GM12892 (cell line): ENCODE measurements around the gene ATG16L2.
"Not testable (repeated sequence)": the region's sequence is repeated elsewhere in the genome, so short reads cannot be mapped to it uniquely, and the experiment has no call there.

Source experiments
- DNase-seq: peaks from one replicate; pipeline ENCODE4 v3.0.0; 2011; ENCODE audit not compliant: insufficient read length
- FAIRE-seq: peaks from 2 replicates; lab custom pipeline; 2011; peaks lifted over from hg19 to GRCh38; lab: Jason Lieb, UNC
- POLR2A ChIP-seq: IDR thresholded peaks from 2 replicates; pipeline ENCODE4 v1.6.1; 2011; ENCODE audit warnings: low read depth, low read length, control low read depth
- POLR2AphosphoS5 ChIP-seq: IDR thresholded peaks from 2 replicates; pipeline ENCODE4 v1.6.1; 2011; ENCODE audit warnings: low read depth, low read length, control low read depth
- TAF1 ChIP-seq: IDR thresholded peaks from 2 replicates; pipeline ENCODE4 v1.6.1; 2011; ENCODE audit warnings: low read depth, mild to moderate bottlenecking, control low read depth, low read length, borderline replicate concordance

Gene ATG16L2

DNA sequence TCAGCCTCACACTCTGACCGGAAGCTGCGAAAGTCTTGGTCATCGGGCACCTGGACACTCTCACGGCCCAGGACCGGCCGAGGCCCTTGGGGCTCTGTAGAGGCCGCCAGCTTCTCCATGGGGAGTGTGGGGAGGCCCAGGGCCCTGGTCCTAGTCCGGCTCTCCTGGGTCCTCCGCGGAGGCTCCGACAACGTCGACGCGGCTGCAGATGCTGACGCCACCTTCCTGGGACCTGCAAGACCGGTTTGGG, 33.2 kb upstream of the ATG16L2 start:
- DNase-seq (no peak), FAIRE-seq (no peak)
- TF ChIP-seq POLR2A: no peak
- no peak for TF ChIP-seq POLR2AphosphoS5
- no peak for TF ChIP-seq TAF1

- FAIRE-seq (peak; percentile 54), DNase-seq (peak; percentile 88)
- no peak for TF ChIP-seq POLR2AphosphoS5
- no peak for TF ChIP-seq TAF1
- TF ChIP-seq POLR2A: no peak
Measured at GRCh38 chr11:72781313-72782080, 32.7 kb upstream of the ATG16L2 start.

- DNase-seq (no peak), FAIRE-seq (peak; percentile 81)
- TF ChIP-seq TAF1 (no peak), POLR2AphosphoS5 (no peak), POLR2A (no peak)
Measured at GRCh38 chr11:72782081-72782920, 31.9 kb upstream of the ATG16L2 start.

- TF ChIP-seq TAF1: no peak
- TF ChIP-seq POLR2A: no peak
- TF ChIP-seq POLR2AphosphoS5: no peak
- DNase-seq (no peak), FAIRE-seq (no peak)
Measured at GRCh38 chr11:72783144-72783905, 30.9 kb upstream of the ATG16L2 start.

- no peak for DNase-seq
- TF ChIP-seq POLR2AphosphoS5: no peak
- FAIRE-seq: no peak
Measured at GRCh38 chr11:72784662-72785061, 29.5 kb upstream of the ATG16L2 start.

- FAIRE-seq: no peak
- no peak for TF ChIP-seq POLR2A
- TF ChIP-seq TAF1: no peak
Measured at GRCh38 chr11:72786305-72787215, 27.7 kb upstream of the ATG16L2 start.

GRCh38 chr11:72787216-72788104, 26.8 kb upstream of the ATG16L2 start:
- DNase-seq (peak; percentile 74), FAIRE-seq (peak; percentile 83)
- TF ChIP-seq TAF1: peak; percentile 39; the same call in 1 of the 2 replicates
- TF ChIP-seq POLR2AphosphoS5: no peak

More at GRCh38 chr11:72786305-72787215, 27.7 kb upstream of the ATG16L2 start:
- DNase-seq: peak; percentile 8

GRCh38 chr11:72788241-72788640, 26.0 kb upstream of the ATG16L2 start:
- TF ChIP-seq TAF1 (no peak), POLR2AphosphoS5 (no peak), POLR2A (no peak)
- DNase-seq (peak; percentile 20), FAIRE-seq (peak; percentile 65)

DNA sequence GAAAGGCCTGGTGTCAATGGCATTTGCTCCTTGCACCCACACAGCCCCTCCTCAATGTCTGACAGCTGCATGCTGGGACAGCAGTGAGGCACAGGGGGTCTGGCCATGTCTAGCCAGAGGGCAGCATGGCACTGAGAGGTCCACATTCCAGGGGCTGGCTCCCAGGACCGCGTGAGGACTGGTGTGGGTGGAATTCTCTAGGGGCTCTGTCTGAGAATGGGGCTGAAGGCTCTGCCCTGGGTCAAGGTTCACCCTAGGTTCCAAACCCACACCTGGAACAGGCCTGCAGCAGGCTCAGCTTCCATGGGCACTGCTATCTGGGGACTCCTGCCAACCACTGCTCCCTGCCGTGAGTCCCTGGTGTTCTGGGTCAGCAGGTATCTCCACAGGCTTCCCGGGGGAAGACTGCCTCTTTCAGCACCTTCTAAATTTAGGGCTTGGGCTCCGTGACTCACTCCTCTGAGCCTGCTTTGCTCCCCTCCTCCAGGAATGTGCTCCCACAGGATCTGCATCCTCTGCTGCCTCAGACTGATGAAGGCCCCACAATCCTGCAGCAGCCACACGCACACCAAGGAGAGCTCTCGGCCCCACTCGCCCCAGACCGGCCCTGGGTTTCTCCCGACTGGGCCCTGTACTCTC, 24.6 kb upstream of the ATG16L2 start:
- DNase-seq: no peak
- TF ChIP-seq POLR2AphosphoS5: no peak
- FAIRE-seq: no peak

DNA sequence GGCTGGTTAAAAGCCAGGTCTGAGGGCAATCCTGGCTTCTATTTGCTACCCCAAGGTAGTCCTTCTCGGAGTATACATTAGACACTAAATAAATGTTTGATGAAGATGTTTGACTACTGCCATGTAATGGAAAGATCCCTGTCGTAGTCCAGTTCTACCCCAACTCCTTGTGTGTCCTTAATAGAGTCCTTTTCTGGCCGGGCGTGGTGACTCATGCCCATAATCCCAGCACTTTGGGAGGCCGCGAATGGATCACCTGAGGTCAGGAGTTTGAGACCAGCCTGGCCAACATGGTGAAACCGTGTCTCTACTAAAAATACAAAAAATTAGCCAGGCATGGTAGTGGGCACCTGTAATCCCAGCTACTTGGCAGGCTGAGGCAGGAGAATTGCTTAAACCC, 23.0 kb upstream of the ATG16L2 start:
- DNase-seq, FAIRE-seq: not testable (repeated sequence)

GRCh38 chr11:72792437-72793021, 21.7 kb upstream of the ATG16L2 start:
- DNase-seq (peak; percentile 11), FAIRE-seq (no peak)
- no peak for TF ChIP-seq POLR2AphosphoS5
- no peak for TF ChIP-seq POLR2A
- no peak for TF ChIP-seq TAF1
